ENCODE data around the gene EYA2. TPM values are rescaled to one million over a fixed set of nuclear protein-coding genes. Genes with fewer than 3 reads are reported as not detected.

The EYA2 gene
- total and polyA plus RNA-seq, 4 donors: 0.17 to 0.54 (median 0.23) TPM; not detected in 1

DNA sequence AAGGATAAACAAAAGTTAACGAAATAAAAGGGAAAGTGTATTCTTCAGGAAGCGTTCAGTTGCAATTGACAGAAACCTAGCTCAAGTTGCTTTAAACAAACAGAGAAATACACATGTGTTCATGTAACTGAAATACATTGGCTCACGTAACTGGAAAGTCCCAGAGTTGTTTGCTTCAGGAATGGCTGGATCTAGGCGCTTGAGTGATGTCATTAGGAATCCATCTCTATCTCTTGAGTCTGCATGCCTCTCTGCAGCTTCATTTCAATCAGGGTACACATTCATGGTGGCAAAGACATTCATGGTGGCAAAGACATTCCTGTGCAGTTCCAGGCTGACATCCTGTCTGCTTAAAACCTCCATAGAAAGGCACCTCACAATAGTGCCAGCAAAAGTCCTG, 45.4 kb upstream of the EYA2 start:
- no peak for DNase-seq (ENCODE audit: low spot score)
- H3K36me3 ChIP-seq (ENCODE audit: control insufficient read depth in 4 of 4, insufficient read depth in 3 of 4, low read depth in 1 of 4, low read length in 3 of 4): no peaks in the 10 kb centered on the region
- H3K4me1 ChIP-seq (ENCODE audit: control insufficient read depth in 4 of 4, insufficient read depth in 4 of 4, low read length in 3 of 4): no peaks in the 10 kb centered on the region
- no peaks in the 10 kb centered on the region for H3K27me3 ChIP-seq (ENCODE audit: control insufficient read depth in 4 of 4, insufficient read depth in 4 of 4, low read length in 3 of 4)
- TF ChIP-seq, protein P1, sequence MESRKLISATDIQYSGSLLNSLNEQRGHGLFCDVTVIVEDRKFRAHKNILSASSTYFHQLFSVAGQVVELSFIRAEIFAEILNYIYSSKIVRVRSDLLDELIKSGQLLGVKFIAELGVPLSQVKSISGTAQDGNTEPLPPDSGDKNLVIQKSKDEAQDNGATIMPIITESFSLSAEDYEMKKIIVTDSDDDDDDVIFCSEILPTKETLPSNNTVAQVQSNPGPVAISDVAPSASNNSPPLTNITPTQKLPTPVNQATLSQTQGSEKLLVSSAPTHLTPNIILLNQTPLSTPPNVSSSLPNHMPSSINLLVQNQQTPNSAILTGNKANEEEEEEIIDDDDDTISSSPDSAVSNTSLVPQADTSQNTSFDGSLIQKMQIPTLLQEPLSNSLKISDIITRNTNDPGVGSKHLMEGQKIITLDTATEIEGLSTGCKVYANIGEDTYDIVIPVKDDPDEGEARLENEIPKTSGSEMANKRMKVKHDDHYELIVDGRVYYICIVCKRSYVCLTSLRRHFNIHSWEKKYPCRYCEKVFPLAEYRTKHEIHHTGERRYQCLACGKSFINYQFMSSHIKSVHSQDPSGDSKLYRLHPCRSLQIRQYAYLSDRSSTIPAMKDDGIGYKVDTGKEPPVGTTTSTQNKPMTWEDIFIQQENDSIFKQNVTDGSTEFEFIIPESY (IDR thresholded peaks at IDR 0.05): no peak
- TF ChIP-seq NR2F2 (IDR thresholded peaks at IDR 0.05) (no peak), GABPA (IDR thresholded peaks at IDR 0.05 in 1 of 2, conservative IDR thresholded peaks at IDR 0.05 in 1 of 2) (no peak), FOXA1 (IDR thresholded peaks at IDR 0.05) (no peak), YY1 (IDR thresholded peaks at IDR 0.05) (no peak), TAF1 (conservative IDR thresholded peaks at IDR 0.05) (no peak), HNF4G (IDR thresholded peaks at IDR 0.05) (no peak), FOXA2 (IDR thresholded peaks at IDR 0.05) (no peak), RAD21 (IDR thresholded peaks at IDR 0.05) (no peak), EGR1 (IDR thresholded peaks at IDR 0.05; ENCODE audit: low read depth in 2 of 2) (no peak), RXRA (IDR thresholded peaks at IDR 0.05) (no peak), HNF4A (conservative IDR thresholded peaks at IDR 0.05) (no peak)
- TF ChIP-seq, protein P2, sequence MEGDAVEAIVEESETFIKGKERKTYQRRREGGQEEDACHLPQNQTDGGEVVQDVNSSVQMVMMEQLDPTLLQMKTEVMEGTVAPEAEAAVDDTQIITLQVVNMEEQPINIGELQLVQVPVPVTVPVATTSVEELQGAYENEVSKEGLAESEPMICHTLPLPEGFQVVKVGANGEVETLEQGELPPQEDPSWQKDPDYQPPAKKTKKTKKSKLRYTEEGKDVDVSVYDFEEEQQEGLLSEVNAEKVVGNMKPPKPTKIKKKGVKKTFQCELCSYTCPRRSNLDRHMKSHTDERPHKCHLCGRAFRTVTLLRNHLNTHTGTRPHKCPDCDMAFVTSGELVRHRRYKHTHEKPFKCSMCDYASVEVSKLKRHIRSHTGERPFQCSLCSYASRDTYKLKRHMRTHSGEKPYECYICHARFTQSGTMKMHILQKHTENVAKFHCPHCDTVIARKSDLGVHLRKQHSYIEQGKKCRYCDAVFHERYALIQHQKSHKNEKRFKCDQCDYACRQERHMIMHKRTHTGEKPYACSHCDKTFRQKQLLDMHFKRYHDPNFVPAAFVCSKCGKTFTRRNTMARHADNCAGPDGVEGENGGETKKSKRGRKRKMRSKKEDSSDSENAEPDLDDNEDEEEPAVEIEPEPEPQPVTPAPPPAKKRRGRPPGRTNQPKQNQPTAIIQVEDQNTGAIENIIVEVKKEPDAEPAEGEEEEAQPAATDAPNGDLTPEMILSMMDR (IDR thresholded peaks at IDR 0.05; ENCODE audit: low read depth, low read length, missing input control): no peak
- TF ChIP-seq, protein P3, sequence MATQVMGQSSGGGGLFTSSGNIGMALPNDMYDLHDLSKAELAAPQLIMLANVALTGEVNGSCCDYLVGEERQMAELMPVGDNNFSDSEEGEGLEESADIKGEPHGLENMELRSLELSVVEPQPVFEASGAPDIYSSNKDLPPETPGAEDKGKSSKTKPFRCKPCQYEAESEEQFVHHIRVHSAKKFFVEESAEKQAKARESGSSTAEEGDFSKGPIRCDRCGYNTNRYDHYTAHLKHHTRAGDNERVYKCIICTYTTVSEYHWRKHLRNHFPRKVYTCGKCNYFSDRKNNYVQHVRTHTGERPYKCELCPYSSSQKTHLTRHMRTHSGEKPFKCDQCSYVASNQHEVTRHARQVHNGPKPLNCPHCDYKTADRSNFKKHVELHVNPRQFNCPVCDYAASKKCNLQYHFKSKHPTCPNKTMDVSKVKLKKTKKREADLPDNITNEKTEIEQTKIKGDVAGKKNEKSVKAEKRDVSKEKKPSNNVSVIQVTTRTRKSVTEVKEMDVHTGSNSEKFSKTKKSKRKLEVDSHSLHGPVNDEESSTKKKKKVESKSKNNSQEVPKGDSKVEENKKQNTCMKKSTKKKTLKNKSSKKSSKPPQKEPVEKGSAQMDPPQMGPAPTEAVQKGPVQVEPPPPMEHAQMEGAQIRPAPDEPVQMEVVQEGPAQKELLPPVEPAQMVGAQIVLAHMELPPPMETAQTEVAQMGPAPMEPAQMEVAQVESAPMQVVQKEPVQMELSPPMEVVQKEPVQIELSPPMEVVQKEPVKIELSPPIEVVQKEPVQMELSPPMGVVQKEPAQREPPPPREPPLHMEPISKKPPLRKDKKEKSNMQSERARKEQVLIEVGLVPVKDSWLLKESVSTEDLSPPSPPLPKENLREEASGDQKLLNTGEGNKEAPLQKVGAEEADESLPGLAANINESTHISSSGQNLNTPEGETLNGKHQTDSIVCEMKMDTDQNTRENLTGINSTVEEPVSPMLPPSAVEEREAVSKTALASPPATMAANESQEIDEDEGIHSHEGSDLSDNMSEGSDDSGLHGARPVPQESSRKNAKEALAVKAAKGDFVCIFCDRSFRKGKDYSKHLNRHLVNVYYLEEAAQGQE (IDR thresholded peaks at IDR 0.05): no peak
- H3K27ac ChIP-seq (ENCODE audit: low read depth in 1 of 2, low read length in 2 of 2): no peak overlapping the region
- 85% methylated on average over 4 of the region's 4 CpGs for WGBS
- H3K4me3 ChIP-seq (ENCODE audit: low read depth in 1 of 3, low read length in 3 of 3): no peak overlapping the region
- no peaks in the 10 kb centered on the region for H3K9me3 ChIP-seq (ENCODE audit: control insufficient read depth in 4 of 4, low read length in 3 of 4)
- no peak overlapping the region for H3K9ac ChIP-seq (ENCODE audit: low read depth in 1 of 2, low read length in 2 of 2)

DNA sequence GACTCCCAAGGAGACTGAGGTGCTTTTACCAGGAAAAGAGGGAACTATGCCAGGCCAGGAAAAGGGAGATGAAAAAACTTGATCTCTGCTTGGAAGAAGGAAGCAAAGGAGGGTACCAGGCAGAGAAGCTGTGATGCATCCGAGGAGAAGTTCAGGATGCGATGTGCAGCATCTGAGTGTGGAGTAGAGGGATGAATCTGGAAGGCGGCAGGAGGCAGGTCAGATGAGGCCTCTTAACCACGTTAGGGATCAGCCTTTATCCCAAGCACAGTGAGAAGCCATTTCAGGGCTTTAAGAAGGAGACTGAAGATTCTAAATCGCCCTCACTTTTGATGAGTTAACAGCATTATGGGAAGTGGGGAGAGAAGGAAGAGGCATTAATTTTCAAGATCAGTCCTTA, 44.9 kb upstream of the EYA2 start:
- Histone ChIP-seq H3K27ac (ENCODE audit: low read depth in 1 of 2, low read length in 2 of 2) (no peak overlapping the region), H3K36me3 (ENCODE audit: control insufficient read depth in 4 of 4, insufficient read depth in 3 of 4, low read depth in 1 of 4, low read length in 3 of 4) (no peaks in the 10 kb centered on the region)
- 68% methylated on average over 5 of the region's 5 CpGs for WGBS
- TF ChIP-seq JUND (IDR thresholded peaks at IDR 0.05): no peak
- no peak for TF ChIP-seq GABPA (IDR thresholded peaks at IDR 0.05 in 1 of 2, conservative IDR thresholded peaks at IDR 0.05 in 1 of 2)
- TF ChIP-seq, protein P2 (IDR thresholded peaks at IDR 0.05; ENCODE audit: low read depth, low read length, missing input control): no peak
- TF ChIP-seq YY1 (IDR thresholded peaks at IDR 0.05): no peak
- TF ChIP-seq, protein P4, sequence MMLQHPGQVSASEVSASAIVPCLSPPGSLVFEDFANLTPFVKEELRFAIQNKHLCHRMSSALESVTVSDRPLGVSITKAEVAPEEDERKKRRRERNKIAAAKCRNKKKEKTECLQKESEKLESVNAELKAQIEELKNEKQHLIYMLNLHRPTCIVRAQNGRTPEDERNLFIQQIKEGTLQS (IDR thresholded peaks at IDR 0.05): no peak
- TF ChIP-seq, protein P1 (IDR thresholded peaks at IDR 0.05): no peak
- TF ChIP-seq FOXA1 (IDR thresholded peaks at IDR 0.05): no peak
- no peak for TF ChIP-seq FOXA2 (IDR thresholded peaks at IDR 0.05)
- TF ChIP-seq HNF4A (conservative IDR thresholded peaks at IDR 0.05): no peak
- TF ChIP-seq SP1 (IDR thresholded peaks at IDR 0.05): no peak
- no peak for TF ChIP-seq NR2F2 (IDR thresholded peaks at IDR 0.05)
- no peak for TF ChIP-seq RXRA (IDR thresholded peaks at IDR 0.05)
- no peak for TF ChIP-seq TAF1 (conservative IDR thresholded peaks at IDR 0.05)
- TF ChIP-seq, protein P5, sequence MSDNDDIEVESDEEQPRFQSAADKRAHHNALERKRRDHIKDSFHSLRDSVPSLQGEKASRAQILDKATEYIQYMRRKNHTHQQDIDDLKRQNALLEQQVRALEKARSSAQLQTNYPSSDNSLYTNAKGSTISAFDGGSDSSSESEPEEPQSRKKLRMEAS (IDR thresholded peaks at IDR 0.05): no peak
- TF ChIP-seq HNF4G (IDR thresholded peaks at IDR 0.05): no peak
- no peak for TF ChIP-seq EGR1 (IDR thresholded peaks at IDR 0.05; ENCODE audit: low read depth in 2 of 2)

More for the DNA sequence above, 44.9 kb upstream of the EYA2 start:
- Histone ChIP-seq H3K9ac (ENCODE audit: low read depth in 1 of 2, low read length in 2 of 2) (no peak overlapping the region), H3K4me3 (ENCODE audit: low read depth in 1 of 3, low read length in 3 of 3) (no peak overlapping the region), H3K4me1 (ENCODE audit: control insufficient read depth in 4 of 4, insufficient read depth in 4 of 4, low read length in 3 of 4) (no peaks in the 10 kb centered on the region), H3K9me3 (ENCODE audit: control insufficient read depth in 4 of 4, low read length in 3 of 4) (no peaks in the 10 kb centered on the region), H3K27me3 (ENCODE audit: control insufficient read depth in 4 of 4, insufficient read depth in 4 of 4, low read length in 3 of 4) (no peaks in the 10 kb centered on the region)
- DNase-seq (ENCODE audit: low spot score): no peak
